Fibroblast of skin of left quadriceps (primary cell): Measurements from ENCODE around the gene DHCR7.

Source experiments
- DNase-seq, 2 experiments: peaks; one replicate each; pipeline ENCODE4 v3.0.0-alpha.2; 2013; ENCODE audit warnings: low read depth in 2 of 2

The DHCR7 gene

GRCh38 chr11:71477641-71478527 is 29.7 kb upstream of the DHCR7 start:
- no peak for DNase-seq

DNA sequence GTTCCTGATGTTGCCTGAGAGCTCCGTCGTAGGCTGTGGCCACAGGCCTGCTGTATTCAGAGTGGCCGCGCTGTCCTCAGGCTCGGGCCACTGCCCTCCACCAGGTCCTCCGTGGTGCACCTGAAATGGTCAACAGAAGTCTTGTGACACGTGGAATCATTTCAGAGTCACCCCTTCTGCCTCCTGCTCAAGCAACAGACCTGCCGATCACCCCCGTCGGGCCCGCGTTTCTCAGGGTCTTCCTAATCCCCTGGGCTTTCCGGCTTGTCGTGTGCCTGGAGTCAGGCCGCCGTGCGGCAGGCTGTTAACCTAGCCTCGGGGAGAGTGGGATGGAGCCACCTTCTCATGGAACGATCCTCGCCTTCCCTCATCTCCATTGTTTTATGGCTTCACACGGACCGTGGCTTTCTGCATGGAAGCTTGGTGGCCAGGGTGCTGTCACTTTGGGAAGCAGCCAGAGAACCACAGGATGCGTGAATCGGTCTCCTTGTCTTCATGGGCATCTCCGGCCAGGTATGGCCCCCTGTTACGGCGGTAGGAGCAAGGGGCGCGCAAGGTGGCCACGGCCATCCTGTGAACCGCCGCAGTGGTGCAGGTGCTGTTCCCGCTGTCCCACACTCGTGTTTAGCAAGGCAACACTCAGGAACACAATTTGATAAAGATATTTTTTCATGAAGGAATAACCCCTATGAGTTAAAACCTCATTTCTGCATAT is 28.9 kb upstream of the DHCR7 start:
- no peak for DNase-seq

DNA sequence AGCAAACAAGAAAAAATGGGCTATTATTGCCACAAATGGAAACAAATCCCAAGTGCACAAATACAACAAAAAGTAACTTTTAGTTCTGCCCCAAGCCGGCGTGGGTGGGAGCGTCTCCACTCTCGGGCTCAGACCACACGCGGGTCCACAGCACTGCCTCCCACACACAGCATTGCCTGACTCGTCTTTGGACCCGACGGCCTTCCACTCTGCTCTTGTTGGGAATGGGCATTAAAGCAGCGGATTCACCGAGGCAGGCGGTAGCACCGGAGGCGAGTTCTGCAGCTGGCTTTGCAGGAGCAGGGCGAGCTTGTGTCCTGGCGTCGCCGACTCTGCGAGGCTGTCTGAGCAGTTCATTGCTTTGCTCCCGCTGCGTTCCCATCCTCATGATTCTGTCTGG is 27.8 kb upstream of the DHCR7 start:
- no peak for DNase-seq

DNA sequence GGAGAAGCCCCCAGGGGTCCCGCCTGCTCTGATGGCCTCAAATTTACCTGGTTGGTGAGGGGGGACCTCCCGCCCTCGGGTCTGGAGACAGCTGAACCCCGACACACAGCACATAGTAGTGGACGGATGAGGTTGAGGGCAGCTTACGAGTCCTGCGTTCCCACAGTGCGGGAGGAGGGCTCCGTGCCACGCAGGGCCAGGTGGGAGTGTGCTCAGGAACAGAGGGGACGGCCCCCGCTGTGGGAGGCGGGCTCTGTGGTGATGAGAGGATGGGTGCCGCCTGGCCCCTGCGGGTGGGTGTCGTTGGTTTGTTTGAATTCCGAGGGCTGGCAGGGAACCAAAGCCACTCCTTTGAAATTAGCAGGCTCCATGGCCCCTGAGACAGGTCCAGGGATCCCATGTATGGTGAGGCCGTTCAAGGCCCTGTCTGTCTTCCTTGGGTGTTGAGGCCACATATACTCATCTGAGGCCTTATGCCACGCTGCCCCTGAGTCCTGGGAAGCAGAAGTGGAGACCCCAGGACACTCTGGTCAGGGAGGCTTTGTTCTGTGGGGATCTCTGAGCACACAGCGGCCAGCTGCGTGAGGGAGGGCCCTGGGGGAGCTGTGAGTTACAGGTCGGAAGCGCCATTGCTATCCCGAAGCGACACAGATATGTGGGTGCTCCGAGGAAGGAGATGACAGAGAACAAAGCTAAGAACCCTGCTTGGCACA is 26.7 kb upstream of the DHCR7 start:
- DNase-seq = no peak

DNA sequence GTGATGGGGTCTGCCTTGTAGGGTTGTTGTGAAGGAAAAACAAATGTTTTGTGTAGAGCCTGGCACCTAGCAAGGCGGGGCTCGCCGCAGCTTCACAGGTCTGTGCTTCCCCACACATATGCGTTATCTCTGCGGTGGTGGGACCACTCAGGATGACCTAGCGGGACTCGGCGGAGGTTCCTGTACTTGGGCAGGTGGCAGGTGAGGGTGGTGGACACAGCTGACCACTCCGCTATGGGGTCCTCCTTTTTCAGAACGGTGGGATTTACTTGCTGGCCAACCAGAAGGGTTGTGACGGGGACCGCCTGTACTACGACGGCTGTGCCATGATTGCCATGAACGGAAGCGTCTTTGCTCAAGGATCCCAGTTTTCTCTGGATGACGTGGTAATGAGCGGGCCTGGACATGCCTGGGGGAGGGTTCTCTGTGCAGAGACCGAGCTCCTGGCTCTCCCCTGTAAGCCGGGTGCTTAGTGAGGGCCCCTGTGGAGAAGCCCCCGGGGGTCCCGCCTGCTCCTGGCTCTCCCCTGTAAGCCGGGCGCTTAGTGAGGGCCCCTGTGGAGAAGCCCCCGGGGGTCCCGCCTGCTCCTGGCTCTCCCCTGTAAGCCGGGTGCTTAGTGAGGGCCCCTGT is 26.1 kb upstream of the DHCR7 start:
- no peak for DNase-seq

DNA sequence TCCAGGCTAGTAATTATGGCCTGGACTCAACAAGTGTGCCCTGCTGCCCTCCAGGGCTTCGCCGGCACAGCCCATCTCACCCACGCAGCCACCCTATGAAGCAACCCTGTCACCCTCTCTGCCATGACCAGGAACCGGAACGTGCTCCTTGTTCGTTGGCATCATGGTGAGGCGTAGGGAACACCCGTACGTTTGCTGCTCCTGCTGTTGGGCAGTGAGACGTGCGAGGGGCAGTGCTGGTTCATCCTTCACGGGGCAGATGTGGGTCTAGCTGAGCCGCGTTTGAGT is 25.5 kb upstream of the DHCR7 start:
- DNase-seq = no peak

DNA sequence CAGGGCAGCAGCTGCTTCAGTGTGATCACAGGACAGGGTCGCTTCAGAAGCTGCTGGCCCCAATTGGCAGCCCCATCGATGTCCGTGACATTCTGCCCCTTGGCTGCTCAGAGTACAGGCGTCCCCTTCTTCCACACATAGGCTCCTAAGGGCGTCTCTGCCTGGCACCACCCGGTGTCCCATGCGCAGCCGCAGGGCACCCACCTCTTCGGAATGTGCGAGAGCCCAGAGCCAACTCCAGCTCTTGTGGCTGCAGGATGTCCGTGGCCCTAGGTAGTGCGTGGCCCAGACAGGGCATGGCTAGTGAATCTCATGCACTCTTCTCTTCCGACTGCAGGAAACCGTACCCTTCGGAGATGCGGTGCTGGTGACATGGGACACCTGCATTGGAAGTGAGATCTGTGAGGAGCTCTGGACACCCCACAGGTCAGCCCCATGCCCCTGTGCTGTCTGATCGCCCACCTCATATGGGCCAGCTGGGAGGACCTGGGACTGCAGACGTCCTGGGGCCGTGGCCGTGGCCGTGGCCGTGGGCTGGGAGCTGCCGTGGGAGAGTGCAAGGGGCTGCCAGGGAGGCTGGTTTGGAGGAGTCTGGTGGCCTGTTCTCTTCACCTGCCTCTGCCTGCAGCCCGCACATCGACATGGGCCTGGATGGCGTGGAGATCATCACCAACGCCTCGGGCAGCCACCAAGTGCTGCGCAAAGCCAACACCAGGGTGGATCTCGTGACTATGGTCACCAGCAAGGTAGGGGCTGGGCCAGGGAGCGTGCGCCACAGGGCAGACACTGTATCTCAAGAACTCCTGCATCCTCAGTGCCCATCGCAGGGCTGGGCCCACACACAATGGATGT is 25.0 kb upstream of the DHCR7 start:
- DNase-seq = no peak

DNA sequence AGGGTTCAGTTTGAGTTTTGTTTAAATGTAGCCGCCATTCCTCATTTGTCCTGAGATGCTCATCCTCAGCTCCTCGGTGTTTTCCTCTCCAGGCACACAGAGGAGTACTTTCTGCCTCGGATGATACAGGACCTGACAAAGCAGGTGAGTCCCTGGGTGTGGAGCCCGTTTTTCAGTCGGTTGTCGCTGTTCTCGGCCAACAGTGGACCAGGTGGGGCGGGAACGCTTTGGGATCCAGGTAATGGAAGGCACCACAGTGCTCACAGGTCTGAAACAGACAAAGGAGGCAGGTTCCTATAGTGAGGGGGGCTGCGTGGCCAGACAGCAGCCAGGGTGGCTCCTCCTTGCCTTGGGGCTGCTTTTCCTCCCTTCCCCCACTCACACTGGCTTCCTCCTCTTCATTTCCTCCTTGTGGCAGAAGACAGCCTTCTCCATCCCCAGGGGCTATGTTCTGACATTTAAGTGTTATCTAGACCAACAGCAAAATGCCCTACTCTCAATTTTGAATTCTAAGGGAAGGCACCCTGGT is 24.2 kb upstream of the DHCR7 start:
- no peak for DNase-seq

DNA sequence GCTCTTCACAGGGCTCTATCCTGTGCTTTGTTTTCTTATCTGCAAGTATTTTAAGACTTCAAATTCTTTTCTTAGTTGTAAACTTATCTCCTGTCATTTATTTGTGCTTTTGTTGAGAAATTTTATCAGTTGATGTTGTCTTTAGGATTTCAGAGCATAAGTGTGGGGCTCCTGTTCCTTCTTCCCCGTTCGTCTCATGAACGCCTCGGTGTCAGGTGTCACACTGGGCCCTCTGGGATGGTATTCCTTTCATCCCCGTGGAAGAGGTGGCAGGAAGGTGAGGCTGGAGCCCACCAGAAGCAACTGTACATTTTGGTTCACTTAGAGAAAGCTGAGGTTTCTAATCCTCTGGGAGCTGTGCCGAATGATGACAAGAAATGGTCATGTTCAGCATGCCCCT is 22.8 kb upstream of the DHCR7 start:
- DNase-seq = no peak

- DNase-seq = no peak
These were observed 19.0 kb upstream of the DHCR7 start for GRCh38 chr11:71467164-71467563.

DNA sequence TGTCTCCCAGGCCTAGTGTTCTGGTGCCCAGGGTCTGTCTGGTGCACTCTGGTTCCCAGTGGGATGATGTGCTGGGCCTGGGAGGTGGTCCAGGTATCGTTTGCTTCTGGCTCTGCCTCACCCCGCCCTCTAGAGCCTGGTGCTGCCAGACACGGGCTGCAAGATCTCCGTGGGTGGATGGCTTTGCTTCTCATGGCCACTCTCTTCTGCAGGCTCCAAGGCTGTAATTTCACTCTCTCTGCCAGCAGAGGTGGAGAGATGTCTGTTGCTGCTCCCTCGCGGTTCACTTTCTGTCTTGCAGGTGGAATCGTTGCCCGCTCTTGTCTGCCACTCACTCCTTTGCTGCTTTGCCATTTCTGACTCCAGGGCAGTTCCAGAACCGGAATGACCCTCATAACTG is 18.2 kb upstream of the DHCR7 start:
- DNase-seq = no peak

- no peak for DNase-seq
These were observed 16.9 kb upstream of the DHCR7 start for GRCh38 chr11:71465054-71465453.

DNA sequence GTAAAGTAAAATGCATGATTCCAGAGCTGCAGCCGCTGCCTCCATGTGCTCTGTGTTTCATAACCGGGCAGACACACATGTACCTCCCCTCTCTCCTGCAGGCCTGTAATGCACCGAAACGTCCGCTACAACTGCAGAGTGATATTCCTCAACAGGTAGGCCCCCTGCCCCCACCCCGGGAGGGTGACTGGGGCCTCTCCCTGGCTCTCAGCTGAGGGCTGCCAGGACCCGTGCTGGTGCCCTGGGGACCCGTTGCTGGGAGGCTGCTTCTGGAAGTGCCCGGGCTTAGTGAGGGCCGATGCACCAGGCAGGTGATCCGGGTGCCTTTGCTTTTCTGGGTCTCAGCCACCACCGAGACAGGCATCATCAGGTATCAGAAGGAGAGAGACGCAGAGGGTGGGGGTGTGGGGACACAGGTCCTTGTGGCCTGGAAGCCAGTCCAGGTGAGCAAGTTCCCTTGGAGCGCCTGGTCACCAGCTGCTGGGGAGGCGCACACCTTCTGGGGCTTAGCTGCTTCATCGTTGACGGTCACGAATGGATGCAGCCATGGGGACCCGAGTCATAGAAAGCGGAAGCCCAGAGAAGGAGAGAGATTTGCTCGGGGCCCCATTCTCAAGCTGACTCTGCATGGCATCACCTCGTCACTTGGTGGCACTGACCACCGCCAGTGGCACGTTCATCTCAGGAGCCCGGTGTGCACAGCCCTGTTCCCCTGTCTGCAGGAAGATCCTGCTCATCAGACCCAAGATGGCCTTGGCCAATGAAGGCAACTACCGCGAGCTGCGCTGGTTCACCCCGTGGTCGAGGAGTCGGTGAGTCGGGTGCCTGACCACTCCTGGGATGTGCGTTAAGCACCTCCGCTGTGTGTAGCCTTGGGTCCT is 15.4 kb upstream of the DHCR7 start:
- DNase-seq = no peak

- DNase-seq = no peak
These were observed 14.5 kb upstream of the DHCR7 start for GRCh38 chr11:71462726-71463125.

DNA sequence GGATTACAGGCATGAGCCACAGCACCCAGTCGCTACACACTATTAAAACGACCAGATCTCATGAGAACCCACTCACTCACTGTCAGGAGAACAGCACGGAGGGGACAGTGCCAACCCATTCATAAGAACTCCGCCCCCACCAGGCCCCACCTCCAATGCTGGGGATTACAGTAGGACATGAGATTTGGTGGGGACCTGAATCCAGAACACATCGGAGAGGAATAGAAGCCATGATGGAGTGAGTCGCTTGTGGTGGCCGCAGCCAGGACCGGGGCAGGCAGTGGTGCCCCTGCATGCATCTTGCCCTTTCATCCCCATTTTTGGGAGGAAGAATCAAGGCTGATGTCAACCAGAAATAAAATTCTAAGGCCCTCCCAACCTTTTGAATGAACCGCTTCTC is 13.5 kb upstream of the DHCR7 start:
- DNase-seq = no peak

GRCh38 chr11:71459767-71460320 is 11.7 kb upstream of the DHCR7 start:
- DNase-seq = no peak

- no peak for DNase-seq
These were observed 11.0 kb upstream of the DHCR7 start for GRCh38 chr11:71459076-71459766.

DNA sequence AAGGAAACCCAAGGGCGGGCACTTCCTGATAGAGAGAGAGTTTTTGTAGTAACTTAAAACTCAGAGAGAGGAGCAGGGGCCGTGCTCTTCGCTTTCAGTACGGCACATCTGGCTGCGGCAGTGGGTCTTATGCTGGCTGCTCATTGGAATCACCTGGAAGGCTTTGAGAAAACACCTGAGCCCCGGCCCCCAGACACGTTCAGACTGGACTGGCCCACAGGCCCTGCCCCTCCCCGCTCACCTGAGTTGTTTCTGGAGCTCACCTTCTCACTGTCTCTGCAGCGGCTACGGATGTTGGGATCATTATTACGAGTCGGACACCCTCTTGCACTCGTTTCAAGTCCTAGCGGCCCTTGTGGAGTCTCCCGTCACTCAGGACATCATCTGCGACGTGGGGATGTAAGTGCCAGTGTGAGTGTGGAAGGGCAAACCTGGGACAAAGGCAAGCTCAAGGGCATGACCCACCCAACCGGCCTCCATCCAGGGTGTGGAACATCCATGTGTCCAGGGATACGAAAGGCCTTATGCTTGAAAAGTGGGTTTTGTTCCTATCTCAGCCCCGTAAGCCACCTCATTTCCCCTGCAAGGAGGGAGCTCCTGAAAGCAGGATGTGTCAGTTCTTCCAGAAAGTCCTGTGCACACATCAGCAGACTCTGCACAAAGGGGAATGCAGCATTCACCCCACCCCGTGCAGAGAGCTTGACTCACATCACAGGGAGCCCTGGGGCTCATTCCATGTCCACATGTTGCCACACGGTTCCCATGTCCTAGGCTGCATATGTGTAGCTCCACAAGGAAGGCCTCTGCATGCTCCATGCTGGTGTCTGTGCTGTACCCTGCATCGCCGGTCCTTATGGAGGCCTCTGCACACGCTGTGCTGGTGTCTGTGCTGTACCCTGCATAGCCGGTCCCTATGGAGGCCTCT is 10.2 kb upstream of the DHCR7 start:
- no peak for DNase-seq
